ENCODE measurements around the gene EIF4G3.
"Not testable (repeated sequence)": the region's sequence is repeated elsewhere in the genome, so short reads cannot be mapped to it uniquely, and the experiment has no call there.

Gene EIF4G3

DNA sequence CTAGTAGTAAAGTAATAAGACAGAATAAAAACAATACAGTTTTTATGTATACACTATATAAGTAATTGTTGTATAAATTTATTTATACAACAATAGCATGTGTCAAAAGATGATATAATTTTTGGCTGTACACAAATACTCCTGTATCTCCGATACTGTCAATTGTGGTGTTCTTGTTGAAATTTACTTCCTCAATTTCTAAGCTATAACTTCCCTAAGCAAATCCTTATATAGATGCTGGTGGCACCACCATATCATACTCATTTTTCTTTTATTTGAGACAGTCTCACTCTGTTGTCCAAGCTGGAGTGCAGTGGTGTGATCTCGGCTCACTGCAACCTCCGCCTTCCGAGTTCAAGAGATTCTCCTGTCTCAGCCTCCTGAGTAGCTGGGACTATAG is 248.6 kb downstream of the EIF4G3 start:
- no peaks in the 10 kb centered on the region for H3K36me3 ChIP-seq (ENCODE audit: control insufficient read depth, insufficient read depth, low read length)
- no peak overlapping the region for H2AFZ ChIP-seq
- no peak overlapping the region for H3K4me3 ChIP-seq (ENCODE audit: low read depth, low read length)
- TF ChIP-seq, protein P1, sequence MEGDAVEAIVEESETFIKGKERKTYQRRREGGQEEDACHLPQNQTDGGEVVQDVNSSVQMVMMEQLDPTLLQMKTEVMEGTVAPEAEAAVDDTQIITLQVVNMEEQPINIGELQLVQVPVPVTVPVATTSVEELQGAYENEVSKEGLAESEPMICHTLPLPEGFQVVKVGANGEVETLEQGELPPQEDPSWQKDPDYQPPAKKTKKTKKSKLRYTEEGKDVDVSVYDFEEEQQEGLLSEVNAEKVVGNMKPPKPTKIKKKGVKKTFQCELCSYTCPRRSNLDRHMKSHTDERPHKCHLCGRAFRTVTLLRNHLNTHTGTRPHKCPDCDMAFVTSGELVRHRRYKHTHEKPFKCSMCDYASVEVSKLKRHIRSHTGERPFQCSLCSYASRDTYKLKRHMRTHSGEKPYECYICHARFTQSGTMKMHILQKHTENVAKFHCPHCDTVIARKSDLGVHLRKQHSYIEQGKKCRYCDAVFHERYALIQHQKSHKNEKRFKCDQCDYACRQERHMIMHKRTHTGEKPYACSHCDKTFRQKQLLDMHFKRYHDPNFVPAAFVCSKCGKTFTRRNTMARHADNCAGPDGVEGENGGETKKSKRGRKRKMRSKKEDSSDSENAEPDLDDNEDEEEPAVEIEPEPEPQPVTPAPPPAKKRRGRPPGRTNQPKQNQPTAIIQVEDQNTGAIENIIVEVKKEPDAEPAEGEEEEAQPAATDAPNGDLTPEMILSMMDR (IDR thresholded peaks at IDR 0.05), result no peak
- no peak overlapping the region for H3K27ac ChIP-seq
- no peaks in the 10 kb centered on the region for H3K79me2 ChIP-seq
- no peaks in the 10 kb centered on the region for H3K9me3 ChIP-seq (ENCODE audit: control insufficient read depth, low read length)
- no peaks in the 10 kb centered on the region for H3K4me1 ChIP-seq
- no peak overlapping the region for H3K9ac ChIP-seq
- no peak overlapping the region for H3K4me2 ChIP-seq (ENCODE audit: low read length)
- H3K27me3 ChIP-seq (ENCODE audit: control insufficient read depth, insufficient read depth, low read length), result no peaks in the 10 kb centered on the region

DNA sequence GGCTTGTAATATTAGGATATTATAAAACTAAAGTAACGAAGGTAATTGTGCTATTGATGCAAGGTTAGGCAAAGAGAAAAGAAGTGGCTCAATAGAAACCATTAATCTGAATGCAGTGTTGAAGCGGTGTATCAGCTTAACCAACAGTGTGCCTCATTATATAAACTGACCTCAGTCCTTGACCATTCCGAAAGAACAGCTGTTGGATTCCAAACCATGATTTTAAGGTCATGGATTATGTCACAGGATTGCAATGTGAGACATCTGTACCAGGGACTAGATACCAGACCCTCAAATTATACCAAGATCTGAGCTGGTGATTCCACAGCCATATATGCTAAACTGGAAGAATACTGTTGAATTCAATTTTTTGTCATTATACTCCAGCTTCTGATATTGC is 255.4 kb downstream of the EIF4G3 start:
- Histone ChIP-seq H3K79me2 (no peaks in the 10 kb centered on the region), H3K27me3 (ENCODE audit: control insufficient read depth, insufficient read depth, low read length) (no peaks in the 10 kb centered on the region), H2AFZ (no peak overlapping the region), H3K4me1 (no peaks in the 10 kb centered on the region), H3K4me2 (ENCODE audit: low read length) (no peak overlapping the region), H3K9ac (no peak overlapping the region), H3K36me3 (ENCODE audit: control insufficient read depth, insufficient read depth, low read length) (no peaks in the 10 kb centered on the region), H3K9me3 (ENCODE audit: control insufficient read depth, low read length) (no peaks in the 10 kb centered on the region), H3K27ac (no peak overlapping the region), H3K4me3 (ENCODE audit: low read depth, low read length) (no peak overlapping the region)
- TF ChIP-seq, protein P1 (IDR thresholded peaks at IDR 0.05), result no peak

DNA sequence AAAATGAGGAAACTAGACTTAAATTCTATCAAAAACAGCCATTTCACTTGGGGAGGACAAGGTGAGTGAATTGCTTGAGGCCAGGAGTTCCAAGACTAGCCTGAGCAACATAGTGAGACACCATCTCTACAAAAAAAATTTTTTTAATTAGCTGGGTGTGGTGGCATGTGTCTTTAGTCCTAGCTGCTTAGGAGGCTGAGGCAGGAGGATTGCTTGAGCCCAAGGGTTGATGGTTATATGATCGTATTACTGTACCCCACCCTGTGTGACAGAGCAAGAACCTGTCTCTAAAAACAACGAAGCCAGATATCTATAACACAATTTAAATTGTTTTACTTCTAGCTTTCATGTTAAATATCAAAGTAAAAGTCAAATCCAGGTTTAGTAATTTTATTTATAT is 263.5 kb downstream of the EIF4G3 start:
- Histone ChIP-seq H3K79me2 (no peaks in the 10 kb centered on the region), H2AFZ (no peak overlapping the region), H3K36me3 (ENCODE audit: control insufficient read depth, insufficient read depth, low read length) (no peaks in the 10 kb centered on the region)

DNA sequence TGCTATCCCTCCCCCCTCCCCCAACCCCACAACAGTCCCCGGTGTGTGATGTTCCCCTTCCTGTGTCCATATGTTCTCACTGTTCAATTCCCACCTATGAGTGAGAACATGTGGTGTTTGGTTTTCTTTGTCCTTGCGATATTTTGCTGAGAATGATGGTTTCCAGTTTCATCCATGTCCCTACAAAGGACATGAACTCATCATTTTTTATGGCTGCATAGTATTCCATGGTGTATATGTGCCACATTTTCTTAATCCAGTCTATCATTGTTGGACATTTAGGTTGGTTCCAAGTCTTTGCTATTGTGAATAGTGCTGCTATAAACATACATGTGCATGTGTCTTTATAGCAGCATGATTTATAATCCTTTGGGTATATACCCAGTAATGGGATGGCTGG is 269.2 kb downstream of the EIF4G3 start:
- not testable (repeated sequence) for H3K27ac ChIP-seq; H3K4me1 ChIP-seq; H3K9me3 ChIP-seq (ENCODE audit: control insufficient read depth, low read length); H3K4me3 ChIP-seq (ENCODE audit: low read depth, low read length); H3K4me2 ChIP-seq (ENCODE audit: low read length); H3K79me2 ChIP-seq; H3K36me3 ChIP-seq (ENCODE audit: control insufficient read depth, insufficient read depth, low read length); H3K9ac ChIP-seq; H2AFZ ChIP-seq; H3K27me3 ChIP-seq (ENCODE audit: control insufficient read depth, insufficient read depth, low read length)

More for the DNA sequence above, 263.5 kb downstream of the EIF4G3 start:
- Histone ChIP-seq H3K4me2 (ENCODE audit: low read length) (no peak overlapping the region), H3K9me3 (ENCODE audit: control insufficient read depth, low read length) (no peaks in the 10 kb centered on the region), H3K9ac (no peak overlapping the region), H3K27ac (no peak overlapping the region), H3K4me3 (ENCODE audit: low read depth, low read length) (no peak overlapping the region), H3K27me3 (ENCODE audit: control insufficient read depth, insufficient read depth, low read length) (no peaks in the 10 kb centered on the region), H3K4me1 (no peaks in the 10 kb centered on the region)
- TF ChIP-seq, protein P1 (IDR thresholded peaks at IDR 0.05), result no peak

DNA sequence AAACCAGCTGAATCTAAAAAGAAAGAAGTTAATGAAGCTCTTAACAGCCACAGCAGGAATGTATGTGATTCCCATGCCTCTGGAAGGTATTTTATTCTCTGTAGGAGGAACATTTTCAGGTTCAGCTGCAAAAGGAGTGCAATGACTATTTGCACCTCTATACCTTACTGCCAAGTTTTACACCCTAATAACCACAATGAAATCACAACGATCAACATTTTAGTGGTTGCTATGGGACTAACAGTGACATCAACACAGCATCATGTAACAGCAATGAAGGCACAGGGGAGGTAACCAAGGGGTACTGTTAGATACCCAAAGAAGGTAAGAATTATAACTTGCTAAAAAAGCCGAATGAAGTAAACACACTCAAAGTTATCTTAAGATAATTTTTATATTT is 273.3 kb downstream of the EIF4G3 start:
- Histone ChIP-seq H3K4me1 (no peaks in the 10 kb centered on the region), H3K27me3 (ENCODE audit: control insufficient read depth, insufficient read depth, low read length) (no peaks in the 10 kb centered on the region), H3K9ac (no peak overlapping the region), H2AFZ (no peak overlapping the region), H3K27ac (no peak overlapping the region), H3K79me2 (no peaks in the 10 kb centered on the region), H3K4me3 (ENCODE audit: low read depth, low read length) (no peak overlapping the region), H3K36me3 (ENCODE audit: control insufficient read depth, insufficient read depth, low read length) (no peaks in the 10 kb centered on the region), H3K4me2 (ENCODE audit: low read length) (no peak overlapping the region), H3K9me3 (ENCODE audit: control insufficient read depth, low read length) (no peaks in the 10 kb centered on the region)
- TF ChIP-seq, protein P1 (IDR thresholded peaks at IDR 0.05), result no peak
